IPS-18c (cell line): ENCODE data around the gene IGF1.

ENCODE experiments used
- H3K4me3 ChIP-seq: 2 replicates; pipeline ENCODE4 v1.7.0; 2013; ENCODE audit warnings: low read depth, mild to moderate bottlenecking, low read length, moderate library complexity; ENCODE audit not compliant: insufficient read depth
- H3K9me3 ChIP-seq: one replicate; pipeline ENCODE4 v1.6.1; 2013; ENCODE audit warnings: mild to moderate bottlenecking, low read length, moderate library complexity; ENCODE audit not compliant: control insufficient read depth, insufficient read depth

The IGF1 gene

GRCh38 chr12:102480406-102480805, at the start of gene IGF1:
Gene IGF1, minus strand, starts transcription at chr12:102480563. Its CDS starts 182 bp downstream, at chr12:102480381.
- no peak within 1 kb of the TSS for H3K4me3 ChIP-seq

GRCh38 chr12:102528111-102528510, 47.7 kb upstream of the IGF1 start:
- Histone ChIP-seq H3K9me3 (peaks cover 2% of the 10 kb centered on the region), H3K4me3 (no peak overlapping the region)

More at GRCh38 chr12:102480406-102480805, at the start of gene IGF1:
- no peaks in the 10 kb centered on the region for H3K9me3 ChIP-seq

- no peak overlapping the region for H3K4me3 ChIP-seq
These were observed 46.9 kb upstream of the IGF1 start for GRCh38 chr12:102527171-102527720.

DNA sequence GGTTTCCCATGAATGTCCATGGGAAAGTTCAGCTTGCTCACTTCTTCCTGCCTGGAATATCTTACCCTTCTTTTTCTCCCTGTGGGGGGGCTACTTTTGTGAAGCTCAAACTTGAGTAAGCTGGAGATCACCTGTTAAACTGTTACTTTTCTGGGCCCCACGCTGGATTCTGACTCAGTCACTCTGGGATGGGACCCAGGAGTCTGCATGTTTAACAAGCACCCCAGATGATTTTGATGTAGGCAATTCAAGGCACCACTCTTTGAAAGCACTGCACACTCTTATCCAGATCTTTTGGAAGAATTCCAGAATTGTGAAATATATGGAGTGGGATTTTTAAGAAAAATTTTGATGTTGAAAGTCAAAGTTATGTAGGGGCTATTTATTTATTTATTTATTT, 46.3 kb upstream of the IGF1 start:
- Histone ChIP-seq H3K4me3 (no peak overlapping the region), H3K9me3 (peaks cover 2% of the 10 kb centered on the region)

More at GRCh38 chr12:102527171-102527720, 46.9 kb upstream of the IGF1 start:
- H3K9me3 ChIP-seq, result peaks cover 2% of the 10 kb centered on the region

GRCh38 chr12:102522768-102523167, 42.4 kb upstream of the IGF1 start:
- Histone ChIP-seq H3K9me3 (peaks cover 2% of the 10 kb centered on the region), H3K4me3 (no peak overlapping the region)

GRCh38 chr12:102521662-102522277, 41.4 kb upstream of the IGF1 start:
- Histone ChIP-seq H3K9me3 (peaks cover 2% of the 10 kb centered on the region), H3K4me3 (no peak overlapping the region)

DNA sequence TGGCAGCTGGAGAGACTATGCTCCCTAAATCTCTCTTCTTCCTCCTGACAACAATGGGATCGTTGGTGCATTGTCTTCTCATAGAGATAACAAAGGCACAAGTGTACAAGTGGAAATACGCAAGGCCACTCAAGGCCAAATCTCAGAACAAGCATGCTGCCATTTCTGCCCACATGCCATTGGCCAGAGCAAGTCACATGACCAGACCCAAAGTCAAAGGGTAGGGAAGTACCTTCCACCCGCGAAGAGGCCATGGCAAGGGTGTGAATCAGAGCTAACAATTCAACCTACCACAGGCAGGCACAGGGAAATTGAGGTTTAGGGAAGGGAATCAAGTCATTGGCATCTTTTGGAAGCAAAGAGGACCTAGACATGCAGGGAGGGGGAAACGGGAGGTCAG, 38.5 kb upstream of the IGF1 start:
- Histone ChIP-seq H3K9me3 (no peaks in the 10 kb centered on the region), H3K4me3 (no peak overlapping the region)

DNA sequence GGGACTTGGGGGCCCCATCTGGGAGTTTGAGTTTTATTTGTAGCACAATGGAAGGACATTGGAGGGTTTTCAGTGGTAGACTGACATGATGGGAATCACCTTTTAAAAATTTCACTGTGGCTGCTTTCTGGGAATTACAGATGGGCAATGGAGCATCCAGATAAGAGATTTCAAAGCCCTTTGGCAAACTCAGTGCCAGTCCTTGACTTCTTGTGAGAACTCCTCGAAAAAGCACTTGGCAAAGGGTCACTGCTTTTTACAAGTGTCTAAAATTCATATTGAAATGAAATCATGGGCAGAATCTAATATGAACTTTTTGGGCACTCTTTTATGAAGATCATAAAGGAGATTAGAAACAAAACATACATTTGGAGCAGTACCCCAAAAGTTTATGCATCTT, 34.3 kb upstream of the IGF1 start:
- no peak overlapping the region for H3K4me3 ChIP-seq

DNA sequence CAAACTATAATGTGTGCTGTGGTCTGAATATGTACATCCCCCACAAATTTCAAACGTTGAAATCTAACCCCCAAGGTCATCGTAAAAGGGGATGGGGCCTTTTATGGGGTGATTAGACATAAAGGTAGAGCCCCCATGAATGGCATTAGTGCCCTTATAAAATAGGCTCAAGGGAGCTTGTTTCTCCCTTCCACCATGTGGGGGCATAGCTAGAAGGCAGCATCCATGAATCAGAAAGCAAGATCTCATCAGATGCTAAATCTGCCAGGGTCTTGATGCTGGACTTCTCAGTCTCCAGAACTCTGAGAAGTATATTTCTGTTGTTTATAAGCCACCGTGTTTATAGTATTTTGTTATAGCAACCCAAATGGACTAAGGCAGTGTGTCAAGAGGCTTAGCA, 33.4 kb upstream of the IGF1 start:
- Histone ChIP-seq H3K9me3 (no peaks in the 10 kb centered on the region), H3K4me3 (no peak overlapping the region)

More for the DNA sequence above, 34.3 kb upstream of the IGF1 start:
- no peaks in the 10 kb centered on the region for H3K9me3 ChIP-seq

- Histone ChIP-seq H3K4me3 (no peak overlapping the region), H3K9me3 (no peaks in the 10 kb centered on the region)
These were observed 32.9 kb upstream of the IGF1 start for GRCh38 chr12:102513272-102513671.

DNA sequence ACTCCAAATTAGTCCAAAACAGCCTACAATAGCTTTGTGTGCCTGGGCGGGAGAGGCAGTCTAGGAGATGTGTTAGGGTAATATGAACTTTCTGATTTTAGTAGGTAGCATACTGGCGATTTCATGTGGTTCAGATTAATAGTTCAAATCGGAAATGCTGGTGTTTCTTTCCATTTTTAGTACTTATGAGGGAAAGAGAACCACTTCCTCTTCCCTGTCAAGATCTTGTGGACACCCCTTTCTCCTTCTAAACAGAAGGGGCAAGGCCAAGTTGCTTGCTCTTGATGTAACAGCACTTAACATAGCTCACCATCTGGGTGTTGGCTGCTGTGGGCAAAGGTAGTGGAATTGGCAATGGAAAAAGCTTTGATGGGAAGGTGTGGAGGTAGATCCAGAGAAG, 32.2 kb upstream of the IGF1 start:
- no peaks in the 10 kb centered on the region for H3K9me3 ChIP-seq
- H3K4me3 ChIP-seq, result no peak overlapping the region

GRCh38 chr12:102511575-102511974, 31.2 kb upstream of the IGF1 start:
- H3K4me3 ChIP-seq, result no peak overlapping the region
- H3K9me3 ChIP-seq, result no peaks in the 10 kb centered on the region

DNA sequence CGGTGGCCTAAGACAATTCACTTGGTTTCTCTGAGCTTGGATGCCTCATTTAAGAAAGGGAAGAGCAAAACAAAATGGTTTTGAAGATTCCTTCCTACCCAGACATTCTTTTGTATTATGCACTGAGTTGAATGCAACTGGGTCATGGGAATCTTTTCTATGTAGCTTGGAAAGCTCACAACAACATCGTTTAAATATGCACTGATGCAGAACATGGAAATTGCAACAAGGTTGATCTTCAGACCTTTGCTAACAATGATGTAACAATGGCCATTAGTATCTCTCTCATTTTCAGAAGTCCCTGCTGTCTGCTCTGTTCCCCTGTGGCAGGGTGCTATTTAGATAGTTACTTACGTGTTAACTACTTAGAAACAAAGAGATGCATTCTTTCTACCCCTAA, 30.1 kb upstream of the IGF1 start:
- H3K4me3 ChIP-seq, result no peak overlapping the region
- no peaks in the 10 kb centered on the region for H3K9me3 ChIP-seq

GRCh38 chr12:102510031-102510430, 29.7 kb upstream of the IGF1 start:
- Histone ChIP-seq H3K9me3 (no peaks in the 10 kb centered on the region), H3K4me3 (no peak overlapping the region)

DNA sequence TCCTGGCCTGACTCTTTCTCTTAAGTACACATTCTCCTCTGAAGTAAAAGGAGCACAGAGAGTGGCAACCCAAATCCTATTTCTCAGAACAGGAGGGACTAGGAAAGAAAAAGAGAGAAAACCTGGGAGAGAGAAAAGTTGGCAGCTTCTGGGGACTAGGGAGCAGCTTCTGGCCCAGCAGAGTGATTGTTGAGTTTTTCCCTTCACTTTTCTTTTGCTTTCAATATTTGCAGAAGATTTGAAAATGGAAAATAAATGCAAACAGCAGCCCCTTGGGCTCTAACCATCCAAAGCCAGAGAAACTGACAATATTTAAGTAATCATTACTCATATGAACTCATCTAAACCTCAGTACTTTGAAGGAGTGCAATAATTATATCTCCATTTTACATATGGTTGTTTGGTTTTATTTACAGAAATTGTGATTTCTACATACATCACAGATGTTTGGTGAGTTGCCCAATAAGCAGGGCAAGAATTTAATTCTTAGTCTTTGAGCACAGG, 28.8 kb upstream of the IGF1 start:
- no peaks in the 10 kb centered on the region for H3K9me3 ChIP-seq
- no peak overlapping the region for H3K4me3 ChIP-seq

- H3K4me3 ChIP-seq, result no peak overlapping the region
- no peaks in the 10 kb centered on the region for H3K9me3 ChIP-seq
These were observed 27.7 kb upstream of the IGF1 start for GRCh38 chr12:102508052-102508451.

- no peak overlapping the region for H3K4me3 ChIP-seq
- H3K9me3 ChIP-seq, result no peaks in the 10 kb centered on the region
These were observed 26.9 kb upstream of the IGF1 start for GRCh38 chr12:102507301-102507700.

DNA sequence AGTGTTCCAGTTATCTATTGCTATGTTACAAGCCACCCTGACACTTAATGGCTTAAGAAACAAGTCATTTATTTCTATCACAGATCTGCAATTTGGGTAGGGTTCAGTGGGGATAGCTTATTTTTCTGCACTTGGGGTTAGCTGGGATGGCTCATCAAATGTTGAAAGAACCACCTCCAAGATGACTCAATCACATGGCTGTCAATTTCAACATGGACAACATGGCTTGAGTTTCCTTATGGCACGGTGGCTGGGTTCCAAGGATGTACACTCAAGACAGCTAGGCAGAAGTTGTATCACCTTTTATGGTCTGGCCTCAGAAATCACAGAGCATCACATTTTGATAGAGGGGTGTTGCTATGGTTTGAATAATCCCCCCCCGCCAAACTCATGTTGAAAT, 24.5 kb upstream of the IGF1 start:
- no peaks in the 10 kb centered on the region for H3K9me3 ChIP-seq
- H3K4me3 ChIP-seq, result no peak overlapping the region

- Histone ChIP-seq H3K9me3 (no peaks in the 10 kb centered on the region), H3K4me3 (no peak overlapping the region)
These were observed 23.9 kb upstream of the IGF1 start for GRCh38 chr12:102504280-102504679.
